Measurements from ENCODE around the gene KIF26B. TPM values are rescaled to one million over a fixed set of nuclear protein-coding genes. Genes with fewer than 3 reads are reported as not detected.

The KIF26B gene
- total and polyA plus RNA-seq, 2 experiments from 2014 or later, result 0.03 to 0.76 TPM

DNA sequence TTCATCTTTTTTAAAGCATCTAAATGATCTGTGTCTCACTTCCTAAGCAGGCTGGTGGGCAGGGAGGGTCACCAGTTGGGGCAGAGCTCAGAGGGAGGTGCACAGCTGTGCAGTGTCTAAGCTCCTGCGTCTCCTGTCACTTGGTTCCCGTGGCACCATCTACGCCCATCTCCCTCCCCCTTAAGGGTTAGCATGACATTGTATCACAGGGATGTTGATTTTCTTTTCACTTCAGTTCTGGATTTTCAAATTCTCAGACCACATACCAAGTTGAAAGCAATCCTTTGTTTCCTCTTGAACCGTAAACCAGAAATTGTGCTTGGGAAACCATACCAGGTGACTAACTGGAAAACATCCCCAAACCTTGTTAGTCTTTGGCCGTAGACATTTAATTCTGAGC is 187.0 kb downstream of the KIF26B start (continued):
- TF ChIP-seq, protein P1, sequence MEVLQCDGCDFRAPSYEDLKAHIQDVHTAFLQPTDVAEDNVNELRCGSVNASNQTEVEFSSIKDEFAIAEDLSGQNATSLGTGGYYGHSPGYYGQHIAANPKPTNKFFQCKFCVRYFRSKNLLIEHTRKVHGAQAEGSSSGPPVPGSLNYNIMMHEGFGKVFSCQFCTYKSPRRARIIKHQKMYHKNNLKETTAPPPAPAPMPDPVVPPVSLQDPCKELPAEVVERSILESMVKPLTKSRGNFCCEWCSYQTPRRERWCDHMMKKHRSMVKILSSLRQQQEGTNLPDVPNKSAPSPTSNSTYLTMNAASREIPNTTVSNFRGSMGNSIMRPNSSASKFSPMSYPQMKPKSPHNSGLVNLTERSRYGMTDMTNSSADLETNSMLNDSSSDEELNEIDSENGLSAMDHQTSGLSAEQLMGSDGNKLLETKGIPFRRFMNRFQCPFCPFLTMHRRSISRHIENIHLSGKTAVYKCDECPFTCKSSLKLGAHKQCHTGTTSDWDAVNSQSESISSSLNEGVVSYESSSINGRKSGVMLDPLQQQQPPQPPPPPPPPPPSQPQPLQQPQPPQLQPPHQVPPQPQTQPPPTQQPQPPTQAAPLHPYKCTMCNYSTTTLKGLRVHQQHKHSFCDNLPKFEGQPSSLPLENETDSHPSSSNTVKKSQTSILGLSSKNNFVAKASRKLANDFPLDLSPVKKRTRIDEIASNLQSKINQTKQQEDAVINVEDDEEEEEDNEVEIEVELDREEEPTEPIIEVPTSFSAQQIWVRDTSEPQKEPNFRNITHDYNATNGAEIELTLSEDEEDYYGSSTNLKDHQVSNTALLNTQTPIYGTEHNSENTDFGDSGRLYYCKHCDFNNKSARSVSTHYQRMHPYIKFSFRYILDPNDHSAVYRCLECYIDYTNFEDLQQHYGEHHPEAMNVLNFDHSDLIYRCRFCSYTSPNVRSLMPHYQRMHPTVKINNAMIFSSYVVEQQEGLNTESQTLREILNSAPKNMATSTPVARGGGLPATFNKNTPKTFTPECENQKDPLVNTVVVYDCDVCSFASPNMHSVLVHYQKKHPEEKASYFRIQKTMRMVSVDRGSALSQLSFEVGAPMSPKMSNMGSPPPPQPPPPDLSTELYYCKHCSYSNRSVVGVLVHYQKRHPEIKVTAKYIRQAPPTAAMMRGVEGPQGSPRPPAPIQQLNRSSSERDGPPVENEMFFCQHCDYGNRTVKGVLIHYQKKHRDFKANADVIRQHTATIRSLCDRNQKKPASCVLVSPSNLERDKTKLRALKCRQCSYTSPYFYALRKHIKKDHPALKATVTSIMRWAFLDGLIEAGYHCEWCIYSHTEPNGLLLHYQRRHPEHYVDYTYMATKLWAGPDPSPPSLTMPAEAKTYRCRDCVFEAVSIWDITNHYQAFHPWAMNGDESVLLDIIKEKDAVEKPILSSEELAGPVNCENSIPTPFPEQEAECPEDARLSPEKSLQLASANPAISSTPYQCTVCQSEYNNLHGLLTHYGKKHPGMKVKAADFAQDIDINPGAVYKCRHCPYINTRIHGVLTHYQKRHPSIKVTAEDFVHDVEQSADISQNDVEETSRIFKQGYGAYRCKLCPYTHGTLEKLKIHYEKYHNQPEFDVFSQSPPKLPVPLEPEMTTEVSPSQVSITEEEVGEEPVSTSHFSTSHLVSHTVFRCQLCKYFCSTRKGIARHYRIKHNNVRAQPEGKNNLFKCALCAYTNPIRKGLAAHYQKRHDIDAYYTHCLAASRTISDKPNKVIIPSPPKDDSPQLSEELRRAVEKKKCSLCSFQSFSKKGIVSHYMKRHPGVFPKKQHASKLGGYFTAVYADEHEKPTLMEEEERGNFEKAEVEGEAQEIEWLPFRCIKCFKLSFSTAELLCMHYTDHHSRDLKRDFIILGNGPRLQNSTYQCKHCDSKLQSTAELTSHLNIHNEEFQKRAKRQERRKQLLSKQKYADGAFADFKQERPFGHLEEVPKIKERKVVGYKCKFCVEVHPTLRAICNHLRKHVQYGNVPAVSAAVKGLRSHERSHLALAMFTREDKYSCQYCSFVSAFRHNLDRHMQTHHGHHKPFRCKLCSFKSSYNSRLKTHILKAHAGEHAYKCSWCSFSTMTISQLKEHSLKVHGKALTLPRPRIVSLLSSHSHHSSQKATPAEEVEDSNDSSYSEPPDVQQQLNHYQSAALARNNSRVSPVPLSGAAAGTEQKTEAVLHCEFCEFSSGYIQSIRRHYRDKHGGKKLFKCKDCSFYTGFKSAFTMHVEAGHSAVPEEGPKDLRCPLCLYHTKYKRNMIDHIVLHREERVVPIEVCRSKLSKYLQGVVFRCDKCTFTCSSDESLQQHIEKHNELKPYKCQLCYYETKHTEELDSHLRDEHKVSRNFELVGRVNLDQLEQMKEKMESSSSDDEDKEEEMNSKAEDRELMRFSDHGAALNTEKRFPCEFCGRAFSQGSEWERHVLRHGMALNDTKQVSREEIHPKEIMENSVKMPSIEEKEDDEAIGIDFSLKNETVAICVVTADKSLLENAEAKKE (CRISPR knock-in tag; IDR thresholded peaks at IDR 0.05), result no peak
- TF ChIP-seq ZNF331 (CRISPR knock-in tag; IDR thresholded peaks at IDR 0.05; ENCODE audit: low read depth), result no peak
- no peak for TF ChIP-seq EZH2 (IDR thresholded peaks at IDR 0.05; ENCODE audit: low read depth, unreplicated experiment)
- no peak for TF ChIP-seq NANOG (IDR thresholded peaks at IDR 0.05; ENCODE audit: borderline replicate concordance)
- TF ChIP-seq CREB1 (CRISPR knock-in tag; IDR thresholded peaks at IDR 0.05; ENCODE audit: low read depth), result no peak
- no peak for TF ChIP-seq EZH2phosphoT487 (IDR thresholded peaks at IDR 0.05; ENCODE audit: unreplicated experiment)

DNA sequence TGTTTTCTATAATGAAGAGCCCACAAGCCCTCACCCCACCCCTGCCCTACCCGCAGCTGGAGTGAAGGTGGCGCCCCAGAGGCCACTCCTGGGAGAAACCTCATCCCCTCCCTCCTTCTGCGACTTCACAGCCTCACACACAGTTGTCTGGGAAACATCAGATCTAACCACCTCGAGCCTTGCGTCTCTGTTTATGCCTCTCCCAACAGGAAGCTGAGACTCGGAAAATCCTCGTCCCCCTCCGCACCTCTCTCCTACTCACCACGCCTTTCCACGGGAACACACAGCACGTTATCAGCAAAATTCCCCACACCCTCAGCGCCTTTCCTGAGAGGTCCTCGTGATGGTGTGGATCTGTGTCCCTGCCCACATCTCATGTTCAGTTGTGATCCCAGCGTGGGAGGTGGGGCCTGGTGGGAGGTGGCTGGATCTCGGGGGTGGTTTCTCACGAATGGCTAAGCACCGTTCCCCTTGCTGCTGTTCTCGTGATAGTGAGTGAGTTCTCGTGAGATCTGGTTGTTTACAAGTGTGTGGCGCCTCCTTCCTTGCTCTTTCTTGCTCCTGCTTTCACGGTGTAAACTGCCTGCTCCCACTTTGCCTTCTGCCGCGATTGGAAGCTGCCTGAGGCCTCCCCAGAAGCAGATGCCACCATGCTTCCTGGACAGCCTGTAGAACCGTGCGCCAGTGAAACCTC is 190.6 kb downstream of the KIF26B start:
- H3K4me3 Mint-ChIP-seq, result no peak overlapping the region

More for the DNA sequence above, 190.6 kb downstream of the KIF26B start:
- Mint-ChIP-seq H3K9me3 (no peaks in the 10 kb centered on the region), H3K27me3 (ENCODE audit: insufficient read depth, low read depth, poor library complexity) (peaks cover 4% of the 10 kb centered on the region), H3K4me1 (peaks cover 6% of the 10 kb centered on the region; the same call in 2 of the 3 replicates), H3K36me3 (ENCODE audit: low read depth) (no peaks in the 10 kb centered on the region), H3K27ac (no peak overlapping the region)
- Histone ChIP-seq H4K20me1 (replicated peaks; ENCODE audit: insufficient read depth) (no peaks in the 10 kb centered on the region), H3K27me3 (ENCODE audit: insufficient read depth) (no peaks in the 10 kb centered on the region), H2AFZ (peak overlapping the region; percentile 96), H3K79me2 (replicated peaks; ENCODE audit: insufficient read depth) (no peaks in the 10 kb centered on the region), H3F3A (replicated peaks; ENCODE audit: low read depth) (no peaks in the 10 kb centered on the region), H3K4me1 (ENCODE audit: insufficient read depth) (no peaks in the 10 kb centered on the region), H3K36me3 (ENCODE audit: insufficient read depth) (no peaks in the 10 kb centered on the region), H3K9me2 (ENCODE audit: insufficient read depth) (no peaks in the 10 kb centered on the region; the same call in 1 of the 2 replicates), H3K4me2 (0 out of 2 replicates have a peak overlapping the region, but pooled peaks have one; percentile 23), H3K4me3 (no peak overlapping the region), H3K27ac (ENCODE audit: low read depth) (no peak overlapping the region)
- ATAC-seq (peak; percentile 99), DNase-seq (ENCODE audit: low spot score) (peak; percentile 80)
- peak; percentile 41 to 58; a peak in 3 of 4 replicates for TF ChIP-seq CTCF (conservative IDR thresholded peaks at IDR 0.05; ENCODE audit: low read depth in 2 of 2)
- TF ChIP-seq ZNF114 (CRISPR knock-in tag; IDR thresholded peaks at IDR 0.05), result no peak
